OCI-LY3 (cell line): Measurements from ENCODE around the gene GALNT16.

Source experiments
- EZH2phosphoT487 ChIP-seq: fragments of 200-600 bp; shearing (Covaris generic); IDR thresholded peaks from 2 replicates; pipeline ENCODE4 v1.6.1; 2018; ENCODE audit warnings: antibody characterized with exemption, mixed run types, low read depth
- TF ChIP-seq, protein P1 (sequence below): fragments of 200-600, 300-600 bp; sonication (generic); IDR thresholded peaks from 2 replicates; pipeline ENCODE4 v1.5.1; 2014; ENCODE audit warnings: antibody characterized with exemption, low read length, low read depth

- TF ChIP-seq, protein P1, sequence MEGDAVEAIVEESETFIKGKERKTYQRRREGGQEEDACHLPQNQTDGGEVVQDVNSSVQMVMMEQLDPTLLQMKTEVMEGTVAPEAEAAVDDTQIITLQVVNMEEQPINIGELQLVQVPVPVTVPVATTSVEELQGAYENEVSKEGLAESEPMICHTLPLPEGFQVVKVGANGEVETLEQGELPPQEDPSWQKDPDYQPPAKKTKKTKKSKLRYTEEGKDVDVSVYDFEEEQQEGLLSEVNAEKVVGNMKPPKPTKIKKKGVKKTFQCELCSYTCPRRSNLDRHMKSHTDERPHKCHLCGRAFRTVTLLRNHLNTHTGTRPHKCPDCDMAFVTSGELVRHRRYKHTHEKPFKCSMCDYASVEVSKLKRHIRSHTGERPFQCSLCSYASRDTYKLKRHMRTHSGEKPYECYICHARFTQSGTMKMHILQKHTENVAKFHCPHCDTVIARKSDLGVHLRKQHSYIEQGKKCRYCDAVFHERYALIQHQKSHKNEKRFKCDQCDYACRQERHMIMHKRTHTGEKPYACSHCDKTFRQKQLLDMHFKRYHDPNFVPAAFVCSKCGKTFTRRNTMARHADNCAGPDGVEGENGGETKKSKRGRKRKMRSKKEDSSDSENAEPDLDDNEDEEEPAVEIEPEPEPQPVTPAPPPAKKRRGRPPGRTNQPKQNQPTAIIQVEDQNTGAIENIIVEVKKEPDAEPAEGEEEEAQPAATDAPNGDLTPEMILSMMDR = no peak
- TF ChIP-seq EZH2phosphoT487 = no peak
Measured at GRCh38 chr14:69312608-69313007, 52.6 kb downstream of the GALNT16 start.
